ENCODE measurements around the gene UTS2. TPM values are rescaled to one million over a fixed set of nuclear protein-coding genes. Genes with fewer than 3 reads are reported as not detected.

Gene UTS2
- total and polyA plus RNA-seq, 9 of the 15 experiments (the other 6 are each of a cell fraction or from before 2014, with no cell fraction given) = 0.22 to 0.29 TPM; not detected in 7

GRCh38 chr1:7826363-7826762, 26.5 kb downstream of the UTS2 start (continued):
- TF ChIP-seq MYC (IDR thresholded peaks at IDR 0.05; ENCODE audit: low read depth, low read length) (0 out of 2 replicates have a peak, but pooled peaks have one; percentile 41), MYC (CRISPR knock-in tag; IDR thresholded peaks at IDR 0.05; ENCODE audit: borderline replicate concordance, low read depth) (no peak), PTTG1 (tag; IDR thresholded peaks at IDR 0.05; ENCODE audit: low read depth) (no peak), BCLAF1 (IDR thresholded peaks at IDR 0.05; ENCODE audit: borderline replicate concordance in 1 of 2, control insufficient read depth in 1 of 2, low read depth in 2 of 2, low read length in 1 of 2) (no peak), SAP30 (IDR thresholded peaks at IDR 0.05; ENCODE audit: borderline replicate concordance, insufficient read depth, low read depth, low read length, poor library complexity, severe bottlenecking) (no peak), ZNF232 (CRISPR knock-in tag; IDR thresholded peaks at IDR 0.05) (no peak), TFAP4 (CRISPR knock-in tag; IDR thresholded peaks at IDR 0.05; ENCODE audit: borderline replicate concordance) (no peak), RBM22 (IDR thresholded peaks at IDR 0.05; ENCODE audit: low read depth, low read length, poor library complexity, severe bottlenecking) (no peak), XRCC5 (IDR thresholded peaks at IDR 0.05; ENCODE audit: low read depth, low read length) (no peak), REST (IDR thresholded peaks at IDR 0.05; ENCODE audit: borderline replicate concordance) (no peak), REST (CRISPR knock-in tag; IDR thresholded peaks at IDR 0.05; ENCODE audit: low read depth) (no peak), L3MBTL2 (IDR thresholded peaks at IDR 0.05) (peak; percentile 79), RBM39 (optimal IDR thresholded peaks at IDR 0.05; ENCODE audit: low read depth, low read length) (no peak), NRF1 (conservative IDR thresholded peaks at IDR 0.05 in 1 of 2, IDR thresholded peaks at IDR 0.05 in 1 of 2) (no peak), ZNF134 (CRISPR knock-in tag; conservative IDR thresholded peaks at IDR 0.05) (no peak)

Data from K562 (cell line).